A549 treated with CORT108297 at 1 μM for 4 hours (cell line): ENCODE measurements around the gene MIA2. TPM values are rescaled to one million over a fixed set of nuclear protein-coding genes. Genes with fewer than 3 reads are reported as not detected.

Experiments used
- total RNA-seq: library from RNA; stranded (reverse); fragments of 200-300 nt; extraction: Qiagen RNA extraction; gene quantifications from 5 replicates; pipeline ENCODE4 v1.2.3, GENCODE V29; 2022

Gene MIA2
- total RNA-seq = 22.4 to 24.3 TPM (median 22.8 TPM) in 5 replicates

DNA sequence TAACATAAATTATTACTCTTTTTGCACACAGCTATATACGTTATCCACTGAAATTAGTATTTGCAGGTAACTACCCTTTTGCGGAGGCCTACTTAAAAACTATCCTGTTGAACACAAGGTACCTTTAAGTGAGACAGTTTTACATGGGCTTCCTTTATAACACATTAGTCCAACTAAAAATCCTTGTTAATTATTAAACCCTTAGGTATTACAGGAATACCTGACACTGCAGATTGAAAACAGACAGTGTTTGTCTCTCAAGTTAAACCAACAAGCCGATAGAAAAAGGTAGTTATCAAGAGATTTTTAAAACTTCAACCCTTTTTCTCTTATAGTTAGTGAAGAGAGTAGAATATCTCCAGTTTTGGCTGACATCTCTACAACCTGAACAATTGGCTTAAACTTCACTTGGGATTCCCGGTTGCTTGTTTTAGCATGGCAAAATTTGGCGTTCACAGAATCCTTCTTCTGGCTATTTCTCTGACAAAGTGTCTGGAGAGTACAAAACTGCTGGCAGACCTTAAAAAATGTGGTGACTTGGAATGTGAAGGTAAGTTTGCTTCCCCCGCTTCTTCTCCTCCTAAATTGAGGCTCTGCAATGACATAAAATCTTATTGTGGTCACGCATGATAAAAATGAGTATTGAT lies at the start of gene MIA2:
Gene MIA2 (plus strand): TSS at position 236 of the 647 bp plus-strand sequence. CDS start 200 bp downstream, at position 436.

GRCh38 chr14:39432179-39432618 lies 198.5 kb downstream of the MIA2 start, which contains the start of gene FBXO33:
Gene FBXO33 (minus strand): TSS chr14:39432433. CDS start chr14:39432162, 271 bp downstream.

Other genes with a start within 250 kb of the MIA2 start
- 50.2 to 79.8 TPM (median 79.4 TPM) in 5 replicates for gene SEC23A, start 130.7 kb upstream of the MIA2 start, total RNA-seq
- 22.2 to 37.8 TPM (median 24.2 TPM) in 5 replicates for gene GEMIN2, start 119.6 kb upstream of the MIA2 start, total RNA-seq
- 11.9 to 16.3 TPM (median 13.8 TPM) in 5 replicates for gene TRAPPC6B, start 63.6 kb upstream of the MIA2 start, total RNA-seq
- gene PNN, start 58.7 kb upstream of the MIA2 start, total RNA-seq = 38.7 to 58.4 TPM (median 44.1 TPM) in 5 replicates
- gene FBXO33, start 198.5 kb downstream of the MIA2 start, total RNA-seq = 6.7 to 9.3 TPM (median 7.9 TPM) in 5 replicates